ENCODE results near the gene PLEKHA7.
A peak's percentile ranks its signal among the peaks of the same experiment; 100 is the strongest.
"Not testable (repeated sequence)": the region's sequence is repeated elsewhere in the genome, so short reads cannot be mapped to it uniquely, and the experiment has no call there.

Gene PLEKHA7

DNA sequence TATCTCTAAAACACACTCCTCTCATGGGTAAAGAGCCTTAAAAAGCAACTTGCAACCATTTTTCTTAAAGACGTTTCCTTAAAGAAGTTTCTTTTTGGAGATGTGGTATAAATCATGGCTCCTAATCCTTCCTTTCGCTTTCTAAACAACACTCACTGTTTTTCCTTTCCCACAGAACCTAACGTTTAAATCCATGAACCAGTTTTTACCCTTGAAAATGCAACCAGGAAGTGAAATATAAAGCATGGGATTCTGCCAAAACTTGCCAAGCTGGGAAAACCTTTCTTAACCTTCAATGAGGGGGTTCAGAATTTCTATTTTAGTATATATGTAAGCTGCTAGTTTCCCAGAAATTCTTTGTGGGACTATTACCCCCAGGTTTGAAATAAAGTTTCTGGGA is 8.6 kb downstream of the PLEKHA7 start:
- DNase-seq (ENCODE audit: low read depth in 2 of 2) = no peak

DNA sequence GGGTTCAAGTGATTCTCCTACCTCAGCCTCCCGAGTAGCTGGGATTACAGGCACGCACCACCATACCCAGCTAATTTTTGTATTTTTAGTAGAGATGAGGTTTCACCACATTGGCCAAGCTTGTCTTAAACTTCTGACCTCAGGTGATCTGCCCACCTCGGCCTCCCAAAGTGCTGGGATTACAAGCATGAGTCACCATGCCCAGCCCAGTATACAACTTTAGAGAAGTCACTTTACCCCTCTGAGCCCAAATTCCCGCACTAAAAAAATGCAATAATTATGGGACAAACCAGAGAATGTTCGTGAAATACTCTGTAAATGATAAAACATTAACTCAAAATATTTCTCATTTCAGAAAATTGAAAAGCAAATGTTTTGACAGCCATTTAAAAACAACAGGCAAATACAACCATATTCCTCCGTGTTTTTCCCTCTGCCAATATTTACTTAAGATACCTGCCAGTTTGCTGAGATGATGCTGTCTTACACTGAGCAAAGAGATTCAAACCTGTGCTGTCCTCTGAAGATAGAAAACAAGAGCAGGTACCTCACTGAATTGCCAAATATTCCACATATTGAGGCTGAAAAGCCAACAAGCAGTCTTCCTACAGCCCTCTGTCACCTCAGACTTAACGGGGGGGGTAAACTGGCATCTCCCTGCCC is 9.6 kb downstream of the PLEKHA7 start:
- DNase-seq (ENCODE audit: low read depth in 2 of 2) = no peak

DNA sequence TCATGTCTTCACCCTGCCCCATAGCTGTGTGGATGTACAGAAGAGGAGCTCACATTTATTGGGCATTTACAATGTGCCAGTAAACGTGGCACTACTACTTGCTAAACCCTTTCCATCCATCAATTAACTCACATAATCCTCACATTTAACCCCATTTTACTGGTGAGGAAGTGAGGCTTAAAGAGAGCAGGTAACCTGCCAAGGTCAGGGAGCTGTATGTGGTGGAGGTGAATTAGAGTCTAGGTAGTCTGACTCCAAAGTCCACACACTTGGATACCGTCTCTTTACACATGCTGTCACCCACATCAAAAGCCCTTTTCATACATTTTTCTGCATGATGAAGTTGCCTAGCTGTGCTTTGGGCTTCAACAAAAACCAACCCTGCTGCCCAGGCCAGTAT is 10.8 kb downstream of the PLEKHA7 start:
- no peak for DNase-seq (ENCODE audit: low read depth in 2 of 2)

DNA sequence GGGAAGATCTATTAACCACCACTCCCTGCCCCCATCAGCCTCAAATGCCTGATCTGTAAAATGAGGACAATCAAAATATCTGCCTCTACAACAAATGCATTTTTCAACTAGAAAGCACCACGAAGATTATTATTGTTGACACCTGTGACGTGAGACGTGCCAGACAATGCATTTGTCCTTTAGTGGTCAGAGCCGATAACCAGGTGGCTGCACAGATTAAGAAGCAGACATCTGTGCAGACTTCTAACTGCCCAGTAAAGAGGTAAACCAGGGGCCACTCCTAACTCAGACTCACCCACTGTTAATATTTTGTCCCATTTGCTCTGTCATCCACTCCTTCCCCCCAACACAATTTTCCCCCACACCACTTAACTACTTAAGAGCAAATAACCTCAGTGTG is 11.7 kb downstream of the PLEKHA7 start:
- DNase-seq (ENCODE audit: low read depth in 2 of 2) = no peak

DNA sequence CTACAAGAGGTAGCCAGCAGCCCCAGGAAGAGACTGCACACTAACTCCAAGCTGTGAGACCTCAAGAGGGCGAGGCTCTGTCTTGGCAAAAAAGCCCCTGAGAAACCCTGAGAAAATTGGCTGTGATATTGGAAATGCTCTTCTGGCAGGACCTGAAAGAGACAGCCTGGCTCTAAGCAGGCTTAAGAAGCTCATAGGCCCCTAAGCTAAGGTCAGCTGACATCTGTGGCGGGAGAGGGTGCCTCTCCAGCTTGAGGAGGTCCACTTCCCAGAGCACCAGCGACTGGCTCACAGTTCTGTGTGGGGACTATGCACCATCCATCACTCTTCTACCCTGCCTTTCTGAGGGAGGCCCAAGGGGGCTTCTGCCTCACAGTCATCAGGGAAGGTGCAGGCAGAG is 12.4 kb downstream of the PLEKHA7 start:
- no peak for DNase-seq (ENCODE audit: low read depth in 2 of 2)

- DNase-seq (ENCODE audit: low read depth in 2 of 2) = no peak
These were observed 13.2 kb downstream of the PLEKHA7 start for GRCh38 chr11:17000987-17001386.

- not testable (repeated sequence) for DNase-seq (ENCODE audit: low read depth in 2 of 2)
These were observed 14.0 kb downstream of the PLEKHA7 start for GRCh38 chr11:17000253-17000652.

DNA sequence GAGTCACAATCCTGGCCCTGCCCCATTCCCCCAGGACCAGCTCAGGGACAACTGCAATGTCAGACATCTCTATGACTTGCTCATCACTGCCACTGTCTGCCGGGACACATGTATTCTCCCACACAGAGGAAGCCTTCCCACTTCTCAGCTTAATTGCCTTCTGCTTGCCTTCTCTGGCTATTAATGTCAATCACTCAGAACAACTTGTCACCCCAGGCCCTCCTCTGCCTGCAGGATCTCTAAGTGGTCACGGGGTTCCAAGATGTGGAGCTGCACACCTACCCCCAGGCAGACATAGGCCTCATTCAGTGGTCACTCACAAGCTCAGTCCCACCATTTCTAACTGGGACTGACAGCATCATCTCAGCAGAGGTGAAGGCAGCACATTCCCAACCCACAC is 15.1 kb downstream of the PLEKHA7 start:
- DNase-seq (ENCODE audit: low read depth in 2 of 2) = no peak

DNA sequence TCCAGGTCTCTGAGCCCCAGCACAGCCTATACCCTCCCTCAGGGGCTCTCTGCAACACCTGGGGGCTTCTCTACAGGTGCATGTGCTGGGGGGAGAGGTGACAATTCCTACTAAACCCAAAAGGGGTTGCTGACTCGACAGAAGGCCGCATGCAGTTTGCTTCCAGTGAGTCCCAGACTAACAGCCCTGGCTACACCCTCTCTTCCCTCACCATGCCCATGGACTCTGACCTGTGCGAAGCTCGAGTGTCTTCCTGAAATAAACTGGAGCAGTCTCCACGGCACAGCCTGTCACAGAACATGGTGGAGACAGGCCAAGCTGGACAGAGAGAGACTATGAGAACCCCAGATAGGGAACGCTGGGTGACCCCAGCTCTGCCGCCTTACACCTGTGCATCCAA is 16.6 kb downstream of the PLEKHA7 start:
- no peak for DNase-seq (ENCODE audit: low read depth in 2 of 2)

GRCh38 chr11:16993495-16993894 is 20.7 kb downstream of the PLEKHA7 start:
- no peak for DNase-seq (ENCODE audit: low read depth in 2 of 2)

DNA sequence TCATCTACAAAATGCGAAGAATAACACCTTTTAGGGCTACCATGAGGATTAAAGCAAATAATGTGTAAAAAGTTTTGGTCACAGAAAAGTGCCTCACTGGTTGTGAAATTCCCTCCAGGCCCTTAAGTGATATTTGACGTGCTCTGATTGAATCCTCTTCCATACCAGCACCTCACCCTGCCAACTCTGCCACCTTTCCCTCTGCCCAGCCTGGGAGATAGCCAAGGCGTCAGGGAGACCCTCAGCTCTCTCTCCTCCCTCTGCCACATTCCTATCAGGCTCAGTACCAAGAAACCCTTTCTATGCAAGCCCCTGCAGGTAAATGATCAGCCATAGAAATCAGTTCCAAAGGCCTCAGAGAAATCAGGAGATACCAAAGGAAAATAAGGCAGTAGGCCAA is 21.4 kb downstream of the PLEKHA7 start:
- no peak for DNase-seq (ENCODE audit: low read depth in 2 of 2)

DNA sequence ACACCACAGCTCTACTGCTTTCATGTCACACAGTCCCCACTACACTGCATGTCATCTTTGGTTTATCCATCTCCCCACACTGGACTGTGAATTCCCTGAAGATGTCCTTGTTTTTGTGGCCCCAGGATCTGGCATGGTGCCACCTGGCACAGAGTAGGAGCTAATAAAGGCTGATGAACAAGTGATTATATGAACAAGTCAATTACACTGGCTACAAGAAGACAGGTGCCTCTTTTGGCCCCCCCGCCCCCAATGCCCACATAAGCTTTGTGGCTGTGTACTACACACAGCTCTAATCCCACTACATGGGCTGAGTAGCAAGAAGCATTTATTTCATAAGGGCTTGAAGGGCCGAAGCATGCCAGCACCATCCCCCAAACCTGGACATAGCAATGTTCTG is 24.7 kb downstream of the PLEKHA7 start:
- no peak for DNase-seq (ENCODE audit: low read depth in 2 of 2)

- DNase-seq (ENCODE audit: low read depth in 2 of 2) = no peak
These were observed 27.0 kb downstream of the PLEKHA7 start for GRCh38 chr11:16987205-16987568.

DNA sequence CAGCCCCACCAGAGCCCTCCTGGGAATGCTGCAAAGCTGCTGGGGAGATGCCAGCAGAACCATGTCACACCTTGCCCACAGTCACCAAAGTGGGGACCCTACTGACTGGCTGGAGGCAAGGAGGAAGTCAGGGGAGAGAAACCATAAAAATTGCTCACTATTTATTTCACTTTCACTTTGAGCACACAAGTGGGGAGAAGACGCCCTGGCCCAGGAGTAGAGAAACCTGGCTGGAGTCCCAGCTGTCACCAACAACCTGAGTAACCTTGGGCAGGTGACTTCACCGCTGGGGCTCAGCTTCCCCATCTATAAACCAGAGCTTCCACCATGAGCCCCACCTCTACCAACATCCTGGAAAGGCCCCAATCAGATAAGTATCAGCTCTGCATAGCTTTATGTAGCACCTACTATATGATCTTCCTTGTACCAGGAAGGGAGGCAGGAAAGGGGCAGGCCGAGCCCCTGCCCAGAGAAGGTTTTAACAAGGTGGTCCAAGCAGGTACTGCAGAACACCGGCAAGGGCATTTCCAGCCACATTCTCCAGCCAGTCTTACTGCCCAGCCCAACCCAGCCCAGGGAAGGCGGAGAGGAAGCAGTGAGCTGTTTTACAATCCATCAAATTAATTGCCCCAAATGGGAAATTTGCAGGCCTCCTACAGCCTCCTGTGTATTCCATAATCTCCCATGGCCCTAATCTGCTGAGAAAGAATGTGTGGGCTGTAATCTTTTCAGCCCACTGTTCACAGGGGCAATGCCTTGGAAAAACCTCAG is 27.6 kb downstream of the PLEKHA7 start:
- peak in 1 of 2 donors; percentile 5 for DNase-seq (ENCODE audit: low read depth in 2 of 2)

- no peak for DNase-seq (ENCODE audit: low read depth in 2 of 2)
These were observed 28.9 kb downstream of the PLEKHA7 start for GRCh38 chr11:16985297-16985696.

DNA sequence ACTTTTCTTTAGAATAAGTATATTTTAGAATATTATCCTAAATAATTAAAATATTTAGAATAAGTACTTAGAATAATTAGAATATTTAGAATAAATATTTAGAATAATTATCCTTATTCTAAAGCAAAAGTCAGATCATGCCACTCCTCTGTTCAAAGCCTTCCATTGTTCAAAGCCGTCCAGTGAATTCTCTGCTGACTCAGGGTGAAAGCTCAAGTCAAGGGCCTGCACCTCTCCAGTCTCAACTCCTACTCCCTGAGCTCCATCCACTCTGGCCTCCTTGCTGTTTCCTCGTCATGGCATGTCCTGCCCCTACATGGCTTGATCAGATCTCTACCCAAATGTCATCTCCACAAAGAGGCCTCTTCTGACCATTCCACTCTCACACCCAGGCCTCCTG is 30.0 kb downstream of the PLEKHA7 start:
- DNase-seq (ENCODE audit: low read depth in 2 of 2) = no peak

DNA sequence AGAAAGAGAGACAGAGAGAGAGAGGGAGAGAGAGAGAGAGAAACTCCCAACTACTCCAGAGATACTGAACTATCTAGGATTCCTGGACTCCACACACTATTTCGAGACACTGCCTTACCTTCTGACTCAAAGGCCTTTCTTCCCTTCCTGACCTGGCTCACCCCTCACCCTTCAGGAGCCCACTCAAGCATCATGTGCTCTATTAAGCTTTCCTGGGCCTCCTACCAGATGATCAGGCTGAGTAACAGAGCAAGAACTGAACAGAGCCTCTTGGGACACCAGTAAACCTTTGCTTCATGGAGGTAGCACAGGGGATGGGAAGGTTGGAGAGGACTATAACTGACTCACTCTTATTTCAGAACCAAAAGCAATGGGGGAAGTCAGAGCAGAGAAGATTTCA is 31.4 kb downstream of the PLEKHA7 start:
- DNase-seq (ENCODE audit: low read depth in 2 of 2) = no peak

DNA sequence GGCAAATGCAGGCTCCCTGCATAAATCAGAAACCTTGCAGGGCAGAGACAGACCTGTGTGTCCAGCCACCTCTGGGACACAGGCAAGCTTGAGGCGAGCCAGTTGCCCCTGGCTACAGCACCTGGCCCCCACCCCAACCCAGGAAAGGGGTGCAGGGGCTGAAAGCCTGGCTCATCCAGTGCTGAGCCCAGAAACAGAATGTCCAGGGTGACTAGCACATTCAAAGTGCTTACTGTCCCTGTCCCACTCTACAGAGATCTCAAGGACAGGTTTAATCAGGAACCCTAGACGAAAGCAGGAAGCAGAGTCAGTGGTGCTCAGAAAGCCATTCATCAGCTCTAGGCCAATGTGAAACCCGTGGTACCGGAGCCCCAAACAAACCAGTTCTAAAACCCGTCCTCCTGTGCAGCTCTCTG is 31.9 kb downstream of the PLEKHA7 start:
- no peak for DNase-seq (ENCODE audit: low read depth in 2 of 2)

DNA sequence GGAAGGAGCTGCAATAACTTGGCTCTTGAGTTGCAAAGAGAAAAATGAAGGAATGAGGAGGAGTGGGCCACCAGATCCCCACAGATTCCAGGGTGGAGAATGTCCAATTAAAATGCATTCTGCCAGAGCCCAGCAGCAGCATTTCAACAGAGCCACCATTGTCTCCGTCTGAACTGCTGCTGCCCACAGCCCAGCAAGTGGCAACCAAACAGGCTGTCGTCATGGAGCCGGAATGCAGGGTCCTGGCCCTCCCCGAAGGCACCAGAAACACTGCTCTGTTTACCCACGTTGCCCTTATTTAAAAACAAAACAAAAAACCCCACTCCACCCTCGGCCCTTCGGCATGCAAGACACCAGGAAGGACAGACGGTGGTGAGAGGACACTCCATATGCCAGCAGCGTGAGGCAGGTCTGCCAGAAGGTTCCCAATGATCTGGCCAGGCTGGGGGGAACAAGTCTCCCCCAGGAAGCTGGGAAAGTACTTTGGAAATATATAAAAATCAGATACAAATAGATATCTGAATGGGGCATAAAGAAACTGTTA is 32.5 kb downstream of the PLEKHA7 start:
- no peak for DNase-seq (ENCODE audit: low read depth in 2 of 2)

GRCh38 chr11:16979703-16980622 is 34.3 kb downstream of the PLEKHA7 start:
- no peak for DNase-seq (ENCODE audit: low read depth in 2 of 2)

- no peak for DNase-seq (ENCODE audit: low read depth in 2 of 2)
These were observed 36.3 kb downstream of the PLEKHA7 start for GRCh38 chr11:16977994-16978315.
